Kidney glomerular epithelial cell (primary cell): ENCODE data around the gene CD81.
"Not testable (repeated sequence)": the region's sequence is repeated elsewhere in the genome, so short reads cannot be mapped to it uniquely, and the experiment has no call there.

Source experiments
- DNase-seq: peaks from one replicate; lab custom pipeline; 2025; lab: John Stamatoyannopoulos, UW

Gene CD81

GRCh38 chr11:2357246-2357645, 19.9 kb upstream of the CD81 start:
- DNase-seq = no peak

GRCh38 chr11:2357651-2358050, 19.5 kb upstream of the CD81 start:
- DNase-seq = not testable (repeated sequence)

GRCh38 chr11:2358754-2359442, 18.2 kb upstream of the CD81 start:
- no peak for DNase-seq

- DNase-seq = no peak
Observed at GRCh38 chr11:2359557-2359956, 17.6 kb upstream of the CD81 start.

GRCh38 chr11:2360081-2360642, 16.9 kb upstream of the CD81 start:
- no peak for DNase-seq

GRCh38 chr11:2361565-2361964, 15.5 kb upstream of the CD81 start:
- DNase-seq = no peak

GRCh38 chr11:2362414-2362813, 14.7 kb upstream of the CD81 start:
- DNase-seq = no peak

GRCh38 chr11:2363130-2363529, 14.0 kb upstream of the CD81 start:
- DNase-seq = no peak

GRCh38 chr11:2363577-2364370, 13.3 kb upstream of the CD81 start:
- DNase-seq = no peak

- not testable (repeated sequence) for DNase-seq
Observed at GRCh38 chr11:2364386-2364785, 12.7 kb upstream of the CD81 start.

- no peak for DNase-seq
Observed at GRCh38 chr11:2365571-2366210, 11.4 kb upstream of the CD81 start.

GRCh38 chr11:2366276-2366675, 10.8 kb upstream of the CD81 start:
- no peak for DNase-seq

GRCh38 chr11:2366733-2367132, 10.4 kb upstream of the CD81 start:
- DNase-seq = no peak

GRCh38 chr11:2367266-2368160, 9.6 kb upstream of the CD81 start:
- no peak for DNase-seq

GRCh38 chr11:2368178-2368850, 8.8 kb upstream of the CD81 start:
- no peak for DNase-seq

- no peak for DNase-seq
Observed at GRCh38 chr11:2368851-2369180, 8.3 kb upstream of the CD81 start.

- no peak for DNase-seq
Observed at GRCh38 chr11:2369320-2369719, 7.8 kb upstream of the CD81 start.

- no peak for DNase-seq
Observed at GRCh38 chr11:2369896-2370295, 7.2 kb upstream of the CD81 start.

- no peak for DNase-seq
Observed at GRCh38 chr11:2374456-2375201, 2.5 kb upstream of the CD81 start.

GRCh38 chr11:2375341-2375853, 1.7 kb upstream of the CD81 start:
- DNase-seq = no peak
